ENCODE results near the gene C5orf52. TPM values are rescaled to one million over a fixed set of nuclear protein-coding genes. Genes with fewer than 3 reads are reported as not detected.

The C5orf52 gene
- polyA plus RNA-seq, 3 donors = not detected

DNA sequence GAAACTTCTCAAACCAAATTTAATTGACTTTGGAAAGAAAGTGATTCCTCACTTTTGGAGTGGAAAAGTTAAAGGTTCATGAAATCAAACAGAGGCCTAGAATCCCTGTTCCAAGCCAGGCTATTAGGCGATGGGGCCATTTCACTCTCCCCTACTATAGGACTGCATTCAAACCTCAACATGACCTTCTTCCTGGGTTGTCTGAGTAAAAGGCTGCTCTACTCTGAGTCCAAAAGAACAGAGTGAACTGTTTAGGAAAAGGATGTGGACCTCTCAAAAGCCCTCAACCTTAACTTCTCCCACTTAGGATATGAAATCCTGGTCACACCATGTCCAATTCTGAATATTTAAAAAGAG is 15.8 kb downstream of the C5orf52 start:
- Histone ChIP-seq H3K4me2 (replicated peaks; ENCODE audit: extremely low read depth, low read length, poor library complexity, severe bottlenecking) (no peak overlapping the region), H3K9me3 (replicated peaks in 1 of 2; ENCODE audit: control insufficient read depth in 1 of 2, insufficient read depth in 1 of 2, low read length in 2 of 2) (peaks cover 0 to 14% of the 10 kb centered on the region in 2 donors), H4K20me1 (ENCODE audit: insufficient read depth, low read length) (no peaks in the 10 kb centered on the region), H3K9ac (ENCODE audit: insufficient read depth, low read length, poor library complexity, severe bottlenecking) (no peak overlapping the region), H3K4me3 (replicated peaks in 1 of 3; ENCODE audit: low read depth in 2 of 3, low read length in 3 of 3) (no peak overlapping the region), H3K4me1 (ENCODE audit: control insufficient read depth in 1 of 2, insufficient read depth in 2 of 2, low read length in 2 of 2) (no peaks in the 10 kb centered on the region), H2AFZ (ENCODE audit: insufficient read depth, low read depth, low read length, poor library complexity, severe bottlenecking) (no peak overlapping the region), H3K27me3 (ENCODE audit: control insufficient read depth in 2 of 2, insufficient read depth in 2 of 2, low read length in 2 of 2) (peaks cover 0 to 4% of the 10 kb centered on the region in 2 donors), H3K27ac (ENCODE audit: low read depth in 1 of 2, low read length in 2 of 2) (no peak overlapping the region), H3K36me3 (replicated peaks in 1 of 2; ENCODE audit: control insufficient read depth in 1 of 2, insufficient read depth in 2 of 2, low read length in 2 of 2) (no peaks in the 10 kb centered on the region), H3K79me2 (ENCODE audit: insufficient read depth, low read length) (no peaks in the 10 kb centered on the region)
- Mint-ChIP-seq H3K27me3 (ENCODE audit: low read depth in 3 of 3) (peaks cover 0 to 22% (median 5%) of the 10 kb centered on the region in 3 donors), H3K36me3 (no peaks in the 10 kb centered on the region), H3K27ac (no peak overlapping the region), H3K4me1 (no peaks in the 10 kb centered on the region), H3K9me3 (peaks cover 7 to 18% (median 14%) of the 10 kb centered on the region in 7 donors), H3K4me3 (no peak overlapping the region)
- intact Hi-C loops (cut with micrococcal nuclease) = no loop called here
- TF ChIP-seq, protein P1, sequence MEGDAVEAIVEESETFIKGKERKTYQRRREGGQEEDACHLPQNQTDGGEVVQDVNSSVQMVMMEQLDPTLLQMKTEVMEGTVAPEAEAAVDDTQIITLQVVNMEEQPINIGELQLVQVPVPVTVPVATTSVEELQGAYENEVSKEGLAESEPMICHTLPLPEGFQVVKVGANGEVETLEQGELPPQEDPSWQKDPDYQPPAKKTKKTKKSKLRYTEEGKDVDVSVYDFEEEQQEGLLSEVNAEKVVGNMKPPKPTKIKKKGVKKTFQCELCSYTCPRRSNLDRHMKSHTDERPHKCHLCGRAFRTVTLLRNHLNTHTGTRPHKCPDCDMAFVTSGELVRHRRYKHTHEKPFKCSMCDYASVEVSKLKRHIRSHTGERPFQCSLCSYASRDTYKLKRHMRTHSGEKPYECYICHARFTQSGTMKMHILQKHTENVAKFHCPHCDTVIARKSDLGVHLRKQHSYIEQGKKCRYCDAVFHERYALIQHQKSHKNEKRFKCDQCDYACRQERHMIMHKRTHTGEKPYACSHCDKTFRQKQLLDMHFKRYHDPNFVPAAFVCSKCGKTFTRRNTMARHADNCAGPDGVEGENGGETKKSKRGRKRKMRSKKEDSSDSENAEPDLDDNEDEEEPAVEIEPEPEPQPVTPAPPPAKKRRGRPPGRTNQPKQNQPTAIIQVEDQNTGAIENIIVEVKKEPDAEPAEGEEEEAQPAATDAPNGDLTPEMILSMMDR (IDR thresholded peaks at IDR 0.05) = no peak
- DNase-seq = no peak
- WGBS (ENCODE audit: insufficient coverage) = no CpG with 5 or more reads among the region's 1 CpG

DNA sequence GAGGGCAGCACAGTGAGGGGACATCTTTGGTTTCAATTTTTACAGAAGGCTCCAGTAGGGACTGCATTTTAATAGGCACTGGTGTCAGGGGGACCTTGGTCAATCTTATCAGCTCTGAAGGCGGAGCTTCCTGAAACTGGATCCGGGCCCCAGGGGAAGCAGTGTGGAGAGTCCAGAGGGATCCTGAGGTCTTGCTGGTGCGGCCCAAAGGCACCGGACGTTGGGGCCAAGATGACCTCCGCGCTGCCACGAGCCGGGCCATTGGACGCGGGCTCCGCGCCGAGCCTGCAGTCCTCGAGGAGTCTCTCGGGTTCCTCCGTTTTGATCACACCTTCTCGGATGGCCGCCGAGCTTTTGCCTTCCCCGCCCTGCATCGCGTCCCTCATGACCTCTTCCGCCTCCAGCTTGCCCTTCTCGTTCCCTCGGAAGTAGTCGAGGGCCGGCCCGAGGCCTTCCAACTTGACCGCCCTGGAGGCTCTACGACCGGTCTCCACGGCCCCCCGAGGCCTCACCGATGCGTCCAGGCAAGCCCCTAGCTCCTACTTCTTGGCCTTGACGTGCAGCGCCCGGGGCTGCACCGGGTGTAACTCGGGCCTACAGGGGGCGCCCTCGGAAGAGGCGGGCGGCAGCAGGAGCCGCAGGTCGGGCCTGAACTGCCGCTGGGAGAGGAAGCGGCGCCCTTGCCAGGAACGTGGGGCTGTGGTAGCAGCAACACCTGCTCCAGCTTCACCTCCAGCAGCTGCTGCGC is 18.8 kb downstream of the C5orf52 start:
- intact Hi-C loops (cut with micrococcal nuclease) = no loop called here
- peak in 1 of 3 donors; percentile 20 for DNase-seq
- Histone ChIP-seq H3K27me3 (ENCODE audit: control insufficient read depth in 2 of 2, insufficient read depth in 2 of 2, low read length in 2 of 2) (peaks cover 0 to 4% of the 10 kb centered on the region in 2 donors), H3K4me2 (replicated peaks; ENCODE audit: extremely low read depth, low read length, poor library complexity, severe bottlenecking) (peak overlapping the region; percentile 9), H3K79me2 (ENCODE audit: insufficient read depth, low read length) (no peaks in the 10 kb centered on the region), H3K36me3 (replicated peaks in 1 of 2; ENCODE audit: control insufficient read depth in 1 of 2, insufficient read depth in 2 of 2, low read length in 2 of 2) (no peaks in the 10 kb centered on the region), H2AFZ (ENCODE audit: insufficient read depth, low read depth, low read length, poor library complexity, severe bottlenecking) (peak overlapping the region; percentile 33), H3K4me3 (replicated peaks in 1 of 3; ENCODE audit: low read depth in 2 of 3, low read length in 3 of 3) (peak overlapping the region in 2 of 3 experiments; percentile 9 to 30), H3K9ac (ENCODE audit: insufficient read depth, low read length, poor library complexity, severe bottlenecking) (no peak overlapping the region), H3K9me3 (replicated peaks in 1 of 2; ENCODE audit: control insufficient read depth in 1 of 2, insufficient read depth in 1 of 2, low read length in 2 of 2) (peaks cover 0 to 14% of the 10 kb centered on the region in 2 donors), H3K27ac (ENCODE audit: low read depth in 1 of 2, low read length in 2 of 2) (no peak overlapping the region), H3K4me1 (ENCODE audit: control insufficient read depth in 1 of 2, insufficient read depth in 2 of 2, low read length in 2 of 2) (no peaks in the 10 kb centered on the region), H4K20me1 (ENCODE audit: insufficient read depth, low read length) (no peaks in the 10 kb centered on the region)
- TF ChIP-seq, protein P1 (IDR thresholded peaks at IDR 0.05) = peak; percentile 48
- WGBS (ENCODE audit: insufficient coverage) = 74% methylated on average over 46 of the region's 52 CpGs
- Mint-ChIP-seq H3K9me3 (peaks cover 10 to 22% (median 19%) of the 10 kb centered on the region in 7 donors), H3K36me3 (no peaks in the 10 kb centered on the region), H3K4me1 (no peaks in the 10 kb centered on the region), H3K27me3 (ENCODE audit: low read depth in 3 of 3) (peaks cover 0 to 20% (median 7%) of the 10 kb centered on the region in 3 donors), H3K27ac (no peak overlapping the region), H3K4me3 (no peak overlapping the region)

Measured in CD14-positive monocyte (primary cell).